Measurements from ENCODE around the gene XCL1.

Gene XCL1

GRCh38 chr1:168623003-168623828 is 46.8 kb downstream of the XCL1 start:
- Histone ChIP-seq H3K9me3 (no peaks in the 10 kb centered on the region), H3K27me3 (no peaks in the 10 kb centered on the region), H3K27ac (no peak overlapping the region), H3K4me1 (ENCODE audit: control insufficient read depth in 1 of 2, insufficient read depth in 1 of 2, low read depth in 1 of 2, low read length in 1 of 2) (no peaks in the 10 kb centered on the region), H3K36me3 (no peaks in the 10 kb centered on the region), H3K4me3 (ENCODE audit: low read depth in 1 of 2, low read length in 1 of 2) (no peak overlapping the region)
- TF ChIP-seq CTCF (IDR thresholded peaks at IDR 0.05), result no peak

DNA sequence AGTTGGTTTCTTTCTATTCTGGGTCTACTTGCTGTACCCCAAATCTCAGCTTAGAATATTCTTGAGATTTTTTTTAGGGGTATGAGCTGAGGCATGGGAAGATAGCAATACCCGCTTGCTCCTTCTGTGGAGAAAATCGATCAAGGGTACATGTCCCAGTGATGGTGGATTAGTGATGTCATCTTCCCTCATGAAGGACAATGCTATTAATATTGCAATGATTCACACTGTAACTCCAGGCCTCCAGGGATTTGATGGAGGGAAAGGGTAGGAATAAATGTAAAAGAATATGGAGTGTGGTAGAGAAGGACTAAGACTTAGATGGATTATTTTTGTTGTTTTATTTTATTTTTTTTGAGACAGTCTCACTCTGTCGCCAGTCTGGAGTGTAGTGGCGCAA is 47.4 kb downstream of the XCL1 start:
- Histone ChIP-seq H3K9me3 (no peaks in the 10 kb centered on the region), H3K36me3 (no peaks in the 10 kb centered on the region), H3K27me3 (no peaks in the 10 kb centered on the region), H3K4me3 (ENCODE audit: low read depth in 1 of 2, low read length in 1 of 2) (no peak overlapping the region), H3K27ac (no peak overlapping the region), H3K4me1 (ENCODE audit: control insufficient read depth in 1 of 2, insufficient read depth in 1 of 2, low read depth in 1 of 2, low read length in 1 of 2) (no peaks in the 10 kb centered on the region)
- no peak for TF ChIP-seq CTCF (IDR thresholded peaks at IDR 0.05)

DNA sequence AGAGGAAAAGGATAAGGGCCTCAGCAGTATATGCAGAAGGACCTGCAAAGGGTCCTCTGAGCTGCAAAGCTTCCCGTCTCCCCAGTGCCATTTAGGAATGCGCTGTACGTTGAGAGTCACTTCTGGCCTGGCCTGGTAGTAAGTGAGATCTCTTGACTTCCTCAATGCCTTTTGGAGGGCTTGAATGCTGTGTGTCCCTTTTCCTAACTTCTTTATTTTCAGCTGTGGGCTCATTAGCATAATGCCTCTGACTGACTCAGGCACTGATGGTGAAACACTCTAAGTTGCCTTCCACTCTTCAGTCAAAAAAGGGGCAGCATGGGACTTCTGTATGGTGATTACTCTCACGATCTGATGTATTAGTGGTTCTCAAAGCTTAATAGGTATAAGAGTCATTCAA is 49.9 kb downstream of the XCL1 start:
- Histone ChIP-seq H3K4me3 (ENCODE audit: low read depth in 1 of 2, low read length in 1 of 2) (no peak overlapping the region), H3K27me3 (no peaks in the 10 kb centered on the region), H3K9me3 (no peaks in the 10 kb centered on the region), H3K4me1 (ENCODE audit: control insufficient read depth in 1 of 2, insufficient read depth in 1 of 2, low read depth in 1 of 2, low read length in 1 of 2) (no peaks in the 10 kb centered on the region), H3K36me3 (no peaks in the 10 kb centered on the region), H3K27ac (no peak overlapping the region)
- no peak for TF ChIP-seq CTCF (IDR thresholded peaks at IDR 0.05)

- no peak overlapping the region for H3K4me3 ChIP-seq (ENCODE audit: low read depth in 1 of 2, low read length in 1 of 2)
- no peaks in the 10 kb centered on the region for H3K27me3 ChIP-seq
- H3K4me1 ChIP-seq (ENCODE audit: control insufficient read depth in 1 of 2, insufficient read depth in 1 of 2, low read depth in 1 of 2, low read length in 1 of 2), result no peaks in the 10 kb centered on the region
- no peaks in the 10 kb centered on the region for H3K36me3 ChIP-seq
- no peak for TF ChIP-seq CTCF (IDR thresholded peaks at IDR 0.05)
- no peak overlapping the region for H3K27ac ChIP-seq
- H3K9me3 ChIP-seq, result no peaks in the 10 kb centered on the region
Observed at GRCh38 chr1:168627370-168627769, 51.0 kb downstream of the XCL1 start.

- Histone ChIP-seq H3K36me3 (no peaks in the 10 kb centered on the region), H3K27me3 (no peaks in the 10 kb centered on the region), H3K4me1 (ENCODE audit: control insufficient read depth in 1 of 2, insufficient read depth in 1 of 2, low read depth in 1 of 2, low read length in 1 of 2) (no peaks in the 10 kb centered on the region), H3K4me3 (ENCODE audit: low read depth in 1 of 2, low read length in 1 of 2) (no peak overlapping the region), H3K9me3 (no peaks in the 10 kb centered on the region), H3K27ac (no peak overlapping the region)
- no peak for TF ChIP-seq CTCF (IDR thresholded peaks at IDR 0.05)
Observed at GRCh38 chr1:168628807-168629206, 52.4 kb downstream of the XCL1 start.

Data from neutrophil (primary cell).